Neuronal stem cell (in vitro differentiated cells): Measurements from ENCODE around the gene PER1.
A peak's percentile ranks its signal among the peaks of the same experiment; 100 is the strongest.

ENCODE experiments used
- DNase-seq: peaks from one replicate; pipeline ENCODE4 v3.0.0-alpha.2; 2013; ENCODE audit warnings: low spot score
- H2AFZ ChIP-seq: one replicate; pipeline ENCODE4 v1.6.1; 2013; ENCODE audit warnings: mild to moderate bottlenecking, low read length, inconsistent platforms
- H2AK5ac ChIP-seq: 2 replicates; pipeline ENCODE4 v1.6.1; 2013; ENCODE audit warnings: low read depth, mild to moderate bottlenecking, inconsistent platforms, low read length, moderate library complexity, mixed read lengths
- H2BK120ac ChIP-seq: 2 replicates; pipeline ENCODE4 v1.6.1; 2013; ENCODE audit warnings: low read depth, mild to moderate bottlenecking, inconsistent platforms, low read length, moderate library complexity, mixed read lengths
- H2BK12ac ChIP-seq: one replicate; pipeline ENCODE4 v1.6.1; 2013; ENCODE audit warnings: low read length, inconsistent platforms
- H2BK15ac ChIP-seq: 2 replicates; pipeline ENCODE4 v1.6.1; 2013; ENCODE audit warnings: mild to moderate bottlenecking, low read length, inconsistent platforms, mixed read lengths
- H2BK5ac ChIP-seq: one replicate; pipeline ENCODE4 v1.6.1; 2013; ENCODE audit warnings: inconsistent platforms, mild to moderate bottlenecking, low read length, moderate library complexity
- H3K14ac ChIP-seq: one replicate; pipeline ENCODE4 v1.6.1; 2013; ENCODE audit warnings: low read length, inconsistent platforms
- H3K18ac ChIP-seq: 2 replicates; pipeline ENCODE4 v1.6.1; 2013; ENCODE audit warnings: low read length, inconsistent platforms
- H3K23ac ChIP-seq: 2 replicates; pipeline ENCODE4 v1.6.1; 2013; ENCODE audit warnings: low read depth, mild to moderate bottlenecking, mixed read lengths, low read length, inconsistent platforms; ENCODE audit not compliant: poor library complexity
- H3K27ac ChIP-seq: replicated peaks from 3 replicates; pipeline ENCODE4 v1.5.1; 2013; ENCODE audit warnings: low read length, inconsistent platforms
- H3K27me3 ChIP-seq, 3 experiments: 2 replicates each; pipeline ENCODE4 v1.6.1; 2013; ENCODE audit warnings: low read length in 3 of 3, mild to moderate bottlenecking in 2 of 3, inconsistent platforms in 1 of 3, low read depth in 1 of 3, mixed read lengths in 1 of 3, moderate library complexity in 1 of 3; ENCODE audit not compliant: control insufficient read depth in 3 of 3, insufficient read depth in 3 of 3
- H3K36me3 ChIP-seq, 2 donors: replicated peaks in 1 of 2; 2 replicates each; pipeline ENCODE4 v1.6.1; 2013; ENCODE audit warnings: low read length in 2 of 2; ENCODE audit not compliant: control insufficient read depth in 2 of 2, insufficient read depth in 2 of 2
- H3K4ac ChIP-seq: 2 replicates; pipeline ENCODE4 v1.6.1; 2013; ENCODE audit warnings: inconsistent platforms, mild to moderate bottlenecking, low read length, moderate library complexity
- H3K4me1 ChIP-seq, 2 donors: 1 replicate in 1 of 2; 2 replicates in 1 of 2; pipeline ENCODE4 v1.6.1; 2013; ENCODE audit warnings: low read length in 2 of 2, low read depth in 1 of 2; ENCODE audit not compliant: control insufficient read depth in 2 of 2, insufficient read depth in 1 of 2
- H3K4me2 ChIP-seq: one replicate; pipeline ENCODE4 v1.6.1; 2013; ENCODE audit warnings: mild to moderate bottlenecking, low read length, inconsistent platforms; ENCODE audit not compliant: insufficient read depth, poor library complexity, severe bottlenecking
- H3K4me3 ChIP-seq, 2 donors: 2 replicates each; pipeline ENCODE4 v1.5.1; 2013; ENCODE audit warnings: low read length in 2 of 2, mild to moderate bottlenecking in 2 of 2, inconsistent platforms in 1 of 2, moderate library complexity in 1 of 2
- H3K79me1 ChIP-seq: one replicate; pipeline ENCODE4 v1.6.1; 2013; ENCODE audit warnings: low read depth, mild to moderate bottlenecking, inconsistent platforms, low read length, moderate library complexity
- H3K9ac ChIP-seq: one replicate; pipeline ENCODE4 v1.6.1; 2013; ENCODE audit warnings: mild to moderate bottlenecking, low read depth, low read length, inconsistent platforms; ENCODE audit not compliant: poor library complexity
- H3K9me3 ChIP-seq, 2 donors: replicated peaks in 1 of 2; 2 replicates each; pipeline versions ENCODE3 to v1.6.1; 2013; ENCODE audit warnings: low read length in 2 of 2, mild to moderate bottlenecking in 2 of 2, inconsistent platforms in 1 of 2, low read depth in 1 of 2, mixed read lengths in 1 of 2, moderate library complexity in 1 of 2; ENCODE audit not compliant: control insufficient read depth in 2 of 2, insufficient read depth in 1 of 2
- H4K8ac ChIP-seq: one replicate; pipeline ENCODE4 v1.6.1; 2013; ENCODE audit warnings: low read depth, mild to moderate bottlenecking, inconsistent platforms, low read length, moderate library complexity
- H4K91ac ChIP-seq: one replicate; pipeline ENCODE4 v1.6.1; 2013; ENCODE audit warnings: low read length, low read depth, mild to moderate bottlenecking, inconsistent platforms; ENCODE audit not compliant: poor library complexity
- WGBS, 2 donors: extraction: QIAGEN DNeasy Blood & Tissue Kit; methylation state at CpG; one replicate each; pipeline ENCODE4 v1.1.7; 2013; ENCODE audit warnings: missing lambda C conversion rate in 2 of 2, mixed read lengths in 1 of 2; ENCODE audit not compliant: insufficient read length in 2 of 2, insufficient replicate concordance in 1 of 2; ENCODE audit errors: extremely low coverage in 2 of 2; 5-methylcytosine and 5-hydroxymethylcytosine counted together

Gene PER1

DNA sequence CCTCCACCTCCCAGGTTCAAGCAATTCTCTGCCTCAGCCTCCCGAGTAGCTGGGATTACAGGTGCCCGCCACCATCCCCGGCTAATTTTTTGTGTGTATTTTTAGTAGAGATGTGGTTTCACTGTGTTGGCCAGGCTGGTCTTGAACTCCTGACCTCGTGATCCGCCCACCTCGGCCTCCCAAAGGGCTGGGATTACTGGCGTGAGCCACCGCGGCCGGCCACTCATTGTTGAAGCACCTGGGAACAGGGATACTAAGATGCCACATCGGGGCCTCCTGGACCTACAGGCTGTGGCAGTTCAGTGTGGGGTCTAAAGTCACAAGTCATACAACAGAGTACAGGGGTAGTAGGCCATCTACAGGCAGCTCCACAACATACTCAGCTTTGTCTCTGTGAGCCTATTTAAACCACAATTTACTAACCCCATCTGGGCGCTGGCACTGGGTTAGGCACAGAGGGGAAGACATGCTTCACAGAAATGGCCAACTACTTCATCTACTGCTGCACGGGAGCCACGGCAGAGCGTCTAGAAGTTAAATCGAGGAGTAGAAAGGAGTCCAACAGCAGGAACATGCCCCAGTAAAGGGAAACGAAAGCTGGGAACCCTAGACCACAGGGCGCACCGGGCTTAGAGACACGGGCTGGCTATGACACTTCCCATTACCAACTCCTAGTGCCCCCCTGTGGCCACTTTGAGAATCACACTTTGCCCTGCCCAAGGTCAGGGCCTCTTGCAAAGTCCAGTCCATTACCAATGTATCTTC lies 6.2 kb upstream of the PER1 start:
- Histone ChIP-seq H3K4me1 (peaks cover 29 to 39% of the 10 kb centered on the region in 2 donors), H4K8ac (no peak overlapping the region), H3K27me3 (no peaks in the 10 kb centered on the region), H3K23ac (no peak overlapping the region), H3K27ac (no peak overlapping the region), H2BK120ac (no peak overlapping the region), H3K18ac (no peak overlapping the region), H4K91ac (no peak overlapping the region), H3K4me3 (no peak overlapping the region), H3K4me2 (no peak overlapping the region), H3K4ac (no peak overlapping the region), H3K9ac (no peak overlapping the region), H3K36me3 (peaks cover 22 to 40% of the 10 kb centered on the region in 2 donors), H2BK5ac (no peak overlapping the region), H3K79me1 (peaks cover 16% of the 10 kb centered on the region), H2BK12ac (no peak overlapping the region), H2AFZ (no peak overlapping the region), H3K9me3 (no peaks in the 10 kb centered on the region), H2AK5ac (no peak overlapping the region), H2BK15ac (no peak overlapping the region), H3K14ac (no peak overlapping the region)
- peak; percentile 82 for DNase-seq
- WGBS, 2 donors: no CpG with 5 or more reads among the region's 20 CpGs

- peak overlapping the region; percentile 85 for H3K9ac ChIP-seq
- peak; percentile 100 for DNase-seq
- peaks cover 18 to 31% of the 10 kb centered on the region in 2 donors for H3K36me3 ChIP-seq
- H3K14ac ChIP-seq: no peak overlapping the region
- H3K9me3 ChIP-seq: no peaks in the 10 kb centered on the region
- peaks cover 8% of the 10 kb centered on the region for H3K79me1 ChIP-seq
- peak overlapping the region; percentile 64 for H3K4me2 ChIP-seq
- H3K18ac ChIP-seq: no peak overlapping the region
- H2BK5ac ChIP-seq: no peak overlapping the region
- no CpG with 5 or more reads among the region's 59 CpGs for WGBS, 2 donors
- no peak overlapping the region for H2BK15ac ChIP-seq
- no peak overlapping the region for H2BK120ac ChIP-seq
- H4K8ac ChIP-seq: no peak overlapping the region
- H2BK12ac ChIP-seq: no peak overlapping the region
- H3K4me3 ChIP-seq: peak overlapping the region; percentile 54 to 86
- H3K4ac ChIP-seq: no peak overlapping the region
- peak overlapping the region; percentile 78 for H3K27ac ChIP-seq
- H2AK5ac ChIP-seq: no peak overlapping the region
- H3K23ac ChIP-seq: no peak overlapping the region
- H3K4me1 ChIP-seq: peaks cover 30 to 42% of the 10 kb centered on the region in 2 donors
- H2AFZ ChIP-seq: peak overlapping the region; percentile 42
- H4K91ac ChIP-seq: no peak overlapping the region
- H3K27me3 ChIP-seq: no peaks in the 10 kb centered on the region
Observed at GRCh38 chr17:8156246-8156992, 4.2 kb upstream of the PER1 start.

- peak overlapping the region; percentile 85 for H3K9ac ChIP-seq
- H3K14ac ChIP-seq: no peak overlapping the region
- H3K79me1 ChIP-seq: peaks cover 8% of the 10 kb centered on the region
- no CpG with 5 or more reads among the region's 11 CpGs for WGBS, 2 donors
- H2AFZ ChIP-seq: peak overlapping the region; percentile 17
- peak overlapping the region; percentile 56 for H3K4me2 ChIP-seq
- H2BK120ac ChIP-seq: no peak overlapping the region
- no peak overlapping the region for H2BK12ac ChIP-seq
- no peak overlapping the region for H3K27ac ChIP-seq
- peaks cover 31 to 39% of the 10 kb centered on the region in 2 donors for H3K4me1 ChIP-seq
- H2BK5ac ChIP-seq: no peak overlapping the region
- H3K18ac ChIP-seq: no peak overlapping the region
- no peaks in the 10 kb centered on the region for H3K27me3 ChIP-seq
- no peak overlapping the region for H2AK5ac ChIP-seq
- no peak overlapping the region for H3K23ac ChIP-seq
- H3K36me3 ChIP-seq: peaks cover 14 to 26% of the 10 kb centered on the region in 2 donors
- no peak overlapping the region for H4K8ac ChIP-seq
- DNase-seq: no peak
- peak overlapping the region; percentile 54 to 86 for H3K4me3 ChIP-seq
- H3K4ac ChIP-seq: no peak overlapping the region
- no peaks in the 10 kb centered on the region for H3K9me3 ChIP-seq
- H2BK15ac ChIP-seq: no peak overlapping the region
- no peak overlapping the region for H4K91ac ChIP-seq
Observed at GRCh38 chr17:8155996-8156245, 3.7 kb upstream of the PER1 start.

DNA sequence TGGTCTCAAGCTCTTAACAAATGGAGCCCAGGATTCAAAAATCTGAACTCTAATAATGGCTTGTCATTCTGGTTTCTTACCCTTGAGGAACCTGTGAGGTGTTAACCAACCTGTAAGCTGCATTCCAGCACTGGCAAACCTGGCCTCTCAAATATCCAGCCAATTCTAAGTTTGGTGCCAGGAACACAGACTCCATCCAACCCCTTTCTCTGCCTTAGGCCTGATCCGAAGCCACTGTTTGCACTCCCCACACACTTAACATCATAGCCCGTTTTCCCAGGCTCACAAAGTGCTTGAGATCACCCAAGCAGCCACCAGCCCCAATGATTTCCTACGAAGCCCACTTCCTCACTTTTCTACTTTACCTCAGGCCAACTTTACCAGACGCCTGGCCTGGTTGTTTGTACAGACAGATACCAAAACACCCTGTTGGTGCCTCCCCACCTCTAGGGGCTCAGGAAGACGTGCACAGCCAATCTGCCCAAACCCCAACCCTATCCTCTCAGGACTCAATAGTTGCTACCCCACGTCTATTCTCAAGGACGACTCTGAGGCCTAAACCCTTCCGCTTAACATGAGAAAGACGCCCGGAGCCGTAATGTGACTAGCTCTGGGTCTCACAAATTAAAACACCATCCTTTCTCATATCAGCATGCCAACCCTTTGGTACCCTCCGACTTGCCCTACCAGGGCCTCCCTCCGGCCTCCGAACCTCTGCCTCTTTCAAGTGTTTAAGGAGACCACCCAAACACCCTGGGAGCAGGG lies 3.2 kb upstream of the PER1 start:
- H3K27me3 ChIP-seq: no peaks in the 10 kb centered on the region
- DNase-seq: no peak
- WGBS, 2 donors: no CpG with 5 or more reads among the region's 14 CpGs
- no peak overlapping the region for H3K27ac ChIP-seq
- no peak overlapping the region for H4K8ac ChIP-seq
- H3K9me3 ChIP-seq: no peaks in the 10 kb centered on the region
- peaks cover 11 to 21% of the 10 kb centered on the region in 2 donors for H3K36me3 ChIP-seq
- H3K23ac ChIP-seq: no peak overlapping the region
- peaks cover 33 to 39% of the 10 kb centered on the region in 2 donors for H3K4me1 ChIP-seq
- no peak overlapping the region for H3K18ac ChIP-seq
- H3K9ac ChIP-seq: peak overlapping the region; percentile 85
- H3K4me3 ChIP-seq: peak overlapping the region; percentile 54 to 86
- no peak overlapping the region for H2BK120ac ChIP-seq
- no peak overlapping the region for H2BK15ac ChIP-seq
- H3K79me1 ChIP-seq: peaks cover 11% of the 10 kb centered on the region
- no peak overlapping the region for H4K91ac ChIP-seq
- no peak overlapping the region for H3K4ac ChIP-seq
- peak overlapping the region; percentile 17 for H2AFZ ChIP-seq
- no peak overlapping the region for H2AK5ac ChIP-seq
- H2BK12ac ChIP-seq: no peak overlapping the region
- peak overlapping the region; percentile 56 for H3K4me2 ChIP-seq
- no peak overlapping the region for H2BK5ac ChIP-seq
- no peak overlapping the region for H3K14ac ChIP-seq
